Measurements from ENCODE around the gene MAMLD1.

DNA sequence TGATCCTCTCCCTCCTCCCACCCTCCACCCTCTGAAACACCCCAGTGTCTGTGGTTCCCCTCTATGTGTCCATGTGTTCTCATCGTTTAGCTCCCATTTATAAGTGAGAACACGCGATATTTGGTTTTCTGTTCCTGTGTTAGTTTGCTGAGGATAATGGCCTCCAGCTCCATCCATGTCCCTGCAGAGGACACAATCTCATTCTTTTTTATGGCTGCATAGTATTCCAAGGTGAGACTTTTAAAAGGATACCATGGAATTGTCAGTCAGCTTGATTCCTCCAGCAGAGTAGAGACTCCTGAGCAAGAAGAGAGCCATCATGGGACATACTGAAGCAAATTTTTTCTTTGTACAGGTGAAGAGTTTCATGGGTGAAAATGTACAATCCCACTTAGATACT is 166.5 kb downstream of the MAMLD1 start:
- TF ChIP-seq, protein P1, sequence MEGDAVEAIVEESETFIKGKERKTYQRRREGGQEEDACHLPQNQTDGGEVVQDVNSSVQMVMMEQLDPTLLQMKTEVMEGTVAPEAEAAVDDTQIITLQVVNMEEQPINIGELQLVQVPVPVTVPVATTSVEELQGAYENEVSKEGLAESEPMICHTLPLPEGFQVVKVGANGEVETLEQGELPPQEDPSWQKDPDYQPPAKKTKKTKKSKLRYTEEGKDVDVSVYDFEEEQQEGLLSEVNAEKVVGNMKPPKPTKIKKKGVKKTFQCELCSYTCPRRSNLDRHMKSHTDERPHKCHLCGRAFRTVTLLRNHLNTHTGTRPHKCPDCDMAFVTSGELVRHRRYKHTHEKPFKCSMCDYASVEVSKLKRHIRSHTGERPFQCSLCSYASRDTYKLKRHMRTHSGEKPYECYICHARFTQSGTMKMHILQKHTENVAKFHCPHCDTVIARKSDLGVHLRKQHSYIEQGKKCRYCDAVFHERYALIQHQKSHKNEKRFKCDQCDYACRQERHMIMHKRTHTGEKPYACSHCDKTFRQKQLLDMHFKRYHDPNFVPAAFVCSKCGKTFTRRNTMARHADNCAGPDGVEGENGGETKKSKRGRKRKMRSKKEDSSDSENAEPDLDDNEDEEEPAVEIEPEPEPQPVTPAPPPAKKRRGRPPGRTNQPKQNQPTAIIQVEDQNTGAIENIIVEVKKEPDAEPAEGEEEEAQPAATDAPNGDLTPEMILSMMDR (IDR thresholded peaks at IDR 0.05), result no peak
- no peak for TF ChIP-seq POLR2A (IDR thresholded peaks at IDR 0.05)
- no peak for TF ChIP-seq EP300 (IDR thresholded peaks at IDR 0.05)

Data from gastroesophageal sphincter (tissue), 3 donors.